PC-9 (cell line): ENCODE measurements around the gene RAPGEF1.

ENCODE experiments used
- CTCF ChIP-seq: fragments of 200-600 bp; sonication (generic); conservative IDR thresholded peaks from 2 replicates; pipeline ENCODE4 v1.6.1; 2017; ENCODE audit warnings: mixed run types, antibody characterized with exemption, mild to moderate bottlenecking, moderate library complexity
- EZH2 ChIP-seq: fragments of 200-600 bp; sonication (generic); IDR thresholded peaks from 2 replicates; pipeline ENCODE4 v1.8.0; 2017; ENCODE audit warnings: antibody characterized with exemption, low read depth

GRCh38 chr9:131723632-131724031 lies 16.2 kb downstream of the RAPGEF1 start:
- TF ChIP-seq CTCF (no peak), EZH2 (no peak)
